SU-DHL-6 (cell line): Measurements from ENCODE around the gene HLA-DRA.

Experiments
- EZH2phosphoT487 ChIP-seq: fragments of 200-600 bp; sonication (generic), shearing (Covaris generic); conservative IDR thresholded peaks from 2 replicates; pipeline ENCODE4 v1.6.1; 2018; ENCODE audit warnings: mild to moderate bottlenecking, antibody characterized with exemption, low read length, moderate library complexity, mixed read lengths
- TF ChIP-seq, protein P1 (sequence below): fragments of 200-600 bp; sonication (generic); IDR thresholded peaks from one replicate; pipeline ENCODE4 v1.5.1; 2017; ENCODE audit warnings: antibody characterized with exemption, mild to moderate bottlenecking, low read length, moderate library complexity; ENCODE audit not compliant: insufficient read depth, poor library complexity, severe bottlenecking

DNA sequence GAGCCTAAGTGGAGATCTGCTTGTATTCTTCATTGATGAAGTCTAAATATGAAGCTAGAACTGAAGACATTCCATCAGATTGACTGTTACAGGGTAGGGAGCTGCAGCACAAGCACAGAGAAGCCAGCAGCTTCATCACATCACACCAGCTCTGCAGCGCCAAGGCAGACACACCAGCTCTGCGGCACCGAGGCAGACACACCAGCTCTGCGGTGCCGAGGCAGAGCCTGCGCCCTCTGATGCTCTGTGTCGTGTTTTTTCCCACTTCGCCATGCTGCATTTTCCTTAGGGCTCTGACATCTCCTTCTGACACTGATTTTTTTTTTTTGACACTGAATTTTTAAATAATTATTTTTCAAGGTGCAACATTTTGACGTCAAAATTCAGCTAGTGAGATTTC, 33.5 kb upstream of the HLA-DRA start:
- TF ChIP-seq, protein P1, sequence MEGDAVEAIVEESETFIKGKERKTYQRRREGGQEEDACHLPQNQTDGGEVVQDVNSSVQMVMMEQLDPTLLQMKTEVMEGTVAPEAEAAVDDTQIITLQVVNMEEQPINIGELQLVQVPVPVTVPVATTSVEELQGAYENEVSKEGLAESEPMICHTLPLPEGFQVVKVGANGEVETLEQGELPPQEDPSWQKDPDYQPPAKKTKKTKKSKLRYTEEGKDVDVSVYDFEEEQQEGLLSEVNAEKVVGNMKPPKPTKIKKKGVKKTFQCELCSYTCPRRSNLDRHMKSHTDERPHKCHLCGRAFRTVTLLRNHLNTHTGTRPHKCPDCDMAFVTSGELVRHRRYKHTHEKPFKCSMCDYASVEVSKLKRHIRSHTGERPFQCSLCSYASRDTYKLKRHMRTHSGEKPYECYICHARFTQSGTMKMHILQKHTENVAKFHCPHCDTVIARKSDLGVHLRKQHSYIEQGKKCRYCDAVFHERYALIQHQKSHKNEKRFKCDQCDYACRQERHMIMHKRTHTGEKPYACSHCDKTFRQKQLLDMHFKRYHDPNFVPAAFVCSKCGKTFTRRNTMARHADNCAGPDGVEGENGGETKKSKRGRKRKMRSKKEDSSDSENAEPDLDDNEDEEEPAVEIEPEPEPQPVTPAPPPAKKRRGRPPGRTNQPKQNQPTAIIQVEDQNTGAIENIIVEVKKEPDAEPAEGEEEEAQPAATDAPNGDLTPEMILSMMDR: no peak
- TF ChIP-seq EZH2phosphoT487: no peak
